ENCODE measurements around the gene TMEM94.
A peak's percentile ranks its signal among the peaks of the same experiment; 100 is the strongest.

The TMEM94 gene

DNA sequence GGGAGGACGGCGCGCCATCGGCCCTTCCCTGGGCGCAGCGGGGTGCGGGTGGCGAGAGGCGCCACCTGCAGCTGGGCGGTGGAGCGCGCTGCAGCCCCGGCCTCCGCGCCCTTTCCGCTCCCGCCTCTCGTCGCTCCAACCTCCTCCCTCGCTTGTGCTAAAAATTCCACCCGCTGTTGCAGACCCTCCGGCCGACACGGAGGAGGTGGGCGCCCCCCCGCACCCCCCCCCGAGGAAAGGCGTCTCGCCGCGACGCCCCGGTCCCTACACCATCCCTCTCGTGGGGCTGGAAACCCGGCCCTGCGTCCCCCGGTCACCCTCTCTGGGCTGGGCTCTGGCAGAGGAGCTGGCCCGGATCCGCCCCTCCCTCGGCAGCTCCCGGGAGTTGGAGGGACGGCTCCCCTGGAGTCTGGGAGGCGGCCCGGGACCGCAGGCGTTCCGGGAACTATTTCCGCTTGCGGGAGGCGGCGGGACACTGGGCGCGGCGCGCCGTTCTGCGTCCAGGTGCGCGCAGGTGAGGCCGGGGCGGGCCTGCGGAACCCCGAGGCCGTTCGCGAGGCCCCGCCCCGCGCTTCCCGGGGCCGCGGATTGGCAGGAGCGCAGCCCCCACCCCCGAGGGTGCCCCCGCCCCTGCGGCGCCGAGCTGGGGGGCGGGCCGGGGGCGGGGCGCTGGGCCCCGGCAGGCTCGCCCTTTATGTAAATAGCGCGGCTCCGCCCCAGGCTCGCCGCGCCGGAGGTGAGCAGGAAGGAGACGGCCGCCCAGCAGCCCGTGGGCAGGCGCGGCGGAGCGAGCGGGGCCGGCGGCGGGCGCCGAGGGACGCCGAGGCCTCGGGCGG is 68.8 kb downstream of the TMEM94 start, which contains the start of gene LLGL2 (continued):
- TF ChIP-seq, protein P1, sequence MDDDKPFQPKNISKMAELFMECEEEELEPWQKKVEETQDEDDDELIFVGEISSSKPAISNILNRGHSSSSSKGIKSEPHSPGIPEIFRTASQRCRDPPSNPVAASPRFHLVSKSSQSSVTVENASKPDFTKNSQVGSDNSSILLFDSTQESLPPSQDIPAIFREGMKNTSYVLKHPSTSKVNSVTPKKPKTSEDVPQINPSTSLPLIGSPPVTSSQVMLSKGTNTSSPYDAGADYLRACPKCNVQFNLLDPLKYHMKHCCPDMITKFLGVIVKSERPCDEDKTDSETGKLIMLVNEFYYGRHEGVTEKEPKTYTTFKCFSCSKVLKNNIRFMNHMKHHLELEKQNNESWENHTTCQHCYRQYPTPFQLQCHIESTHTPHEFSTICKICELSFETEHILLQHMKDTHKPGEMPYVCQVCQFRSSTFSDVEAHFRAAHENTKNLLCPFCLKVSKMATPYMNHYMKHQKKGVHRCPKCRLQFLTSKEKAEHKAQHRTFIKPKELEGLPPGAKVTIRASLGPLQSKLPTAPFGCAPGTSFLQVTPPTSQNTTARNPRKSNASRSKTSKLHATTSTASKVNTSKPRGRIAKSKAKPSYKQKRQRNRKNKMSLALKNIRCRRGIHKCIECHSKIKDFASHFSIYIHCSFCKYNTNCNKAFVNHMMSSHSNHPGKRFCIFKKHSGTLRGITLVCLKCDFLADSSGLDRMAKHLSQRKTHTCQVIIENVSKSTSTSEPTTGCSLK (tag by site-specific recombination; IDR thresholded peaks at IDR 0.05), result no peak
- TF ChIP-seq ZNF518A (tag by site-specific recombination; conservative IDR thresholded peaks at IDR 0.05; ENCODE audit: low read depth) (no peak), FEZF1 (tag by site-specific recombination; IDR thresholded peaks at IDR 0.05) (no peak), ZNF555 (tag by site-specific recombination; conservative IDR thresholded peaks at IDR 0.05) (no peak), ZNF473 (tag by site-specific recombination; IDR thresholded peaks at IDR 0.05) (no peak), GLIS2 (tag by site-specific recombination; IDR thresholded peaks at IDR 0.05) (peak; percentile 94), ZNF214 (tag by site-specific recombination; IDR thresholded peaks at IDR 0.05; ENCODE audit: borderline replicate concordance) (no peak), ZNF280D (tag by site-specific recombination; IDR thresholded peaks at IDR 0.05) (no peak), ZNF248 (tag by site-specific recombination; IDR thresholded peaks at IDR 0.05) (no peak), ZBTB48 (tag by site-specific recombination; IDR thresholded peaks at IDR 0.05) (peak; percentile 70), BCL11A (tag by site-specific recombination; IDR thresholded peaks at IDR 0.05; ENCODE audit: low read depth) (peak; percentile 60; the same call in 1 of the 2 replicates), ZNF138 (tag by site-specific recombination; IDR thresholded peaks at IDR 0.05; ENCODE audit: borderline replicate concordance) (no peak), TSHZ1 (tag by site-specific recombination; IDR thresholded peaks at IDR 0.05; ENCODE audit: borderline replicate concordance) (no peak), ZNF791 (tag by site-specific recombination; IDR thresholded peaks at IDR 0.05) (no peak), MYNN (tag by site-specific recombination; IDR thresholded peaks at IDR 0.05; ENCODE audit: borderline replicate concordance) (no peak)
- TF ChIP-seq, protein P2, sequence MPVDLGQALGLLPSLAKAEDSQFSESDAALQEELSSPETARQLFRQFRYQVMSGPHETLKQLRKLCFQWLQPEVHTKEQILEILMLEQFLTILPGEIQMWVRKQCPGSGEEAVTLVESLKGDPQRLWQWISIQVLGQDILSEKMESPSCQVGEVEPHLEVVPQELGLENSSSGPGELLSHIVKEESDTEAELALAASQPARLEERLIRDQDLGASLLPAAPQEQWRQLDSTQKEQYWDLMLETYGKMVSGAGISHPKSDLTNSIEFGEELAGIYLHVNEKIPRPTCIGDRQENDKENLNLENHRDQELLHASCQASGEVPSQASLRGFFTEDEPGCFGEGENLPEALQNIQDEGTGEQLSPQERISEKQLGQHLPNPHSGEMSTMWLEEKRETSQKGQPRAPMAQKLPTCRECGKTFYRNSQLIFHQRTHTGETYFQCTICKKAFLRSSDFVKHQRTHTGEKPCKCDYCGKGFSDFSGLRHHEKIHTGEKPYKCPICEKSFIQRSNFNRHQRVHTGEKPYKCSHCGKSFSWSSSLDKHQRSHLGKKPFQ (tag by site-specific recombination; IDR thresholded peaks at IDR 0.05), result no peak
- TF ChIP-seq, protein P3, sequence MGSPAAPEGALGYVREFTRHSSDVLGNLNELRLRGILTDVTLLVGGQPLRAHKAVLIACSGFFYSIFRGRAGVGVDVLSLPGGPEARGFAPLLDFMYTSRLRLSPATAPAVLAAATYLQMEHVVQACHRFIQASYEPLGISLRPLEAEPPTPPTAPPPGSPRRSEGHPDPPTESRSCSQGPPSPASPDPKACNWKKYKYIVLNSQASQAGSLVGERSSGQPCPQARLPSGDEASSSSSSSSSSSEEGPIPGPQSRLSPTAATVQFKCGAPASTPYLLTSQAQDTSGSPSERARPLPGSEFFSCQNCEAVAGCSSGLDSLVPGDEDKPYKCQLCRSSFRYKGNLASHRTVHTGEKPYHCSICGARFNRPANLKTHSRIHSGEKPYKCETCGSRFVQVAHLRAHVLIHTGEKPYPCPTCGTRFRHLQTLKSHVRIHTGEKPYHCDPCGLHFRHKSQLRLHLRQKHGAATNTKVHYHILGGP (tag by site-specific recombination; IDR thresholded peaks at IDR 0.05), result no peak
- TF ChIP-seq, protein P4, sequence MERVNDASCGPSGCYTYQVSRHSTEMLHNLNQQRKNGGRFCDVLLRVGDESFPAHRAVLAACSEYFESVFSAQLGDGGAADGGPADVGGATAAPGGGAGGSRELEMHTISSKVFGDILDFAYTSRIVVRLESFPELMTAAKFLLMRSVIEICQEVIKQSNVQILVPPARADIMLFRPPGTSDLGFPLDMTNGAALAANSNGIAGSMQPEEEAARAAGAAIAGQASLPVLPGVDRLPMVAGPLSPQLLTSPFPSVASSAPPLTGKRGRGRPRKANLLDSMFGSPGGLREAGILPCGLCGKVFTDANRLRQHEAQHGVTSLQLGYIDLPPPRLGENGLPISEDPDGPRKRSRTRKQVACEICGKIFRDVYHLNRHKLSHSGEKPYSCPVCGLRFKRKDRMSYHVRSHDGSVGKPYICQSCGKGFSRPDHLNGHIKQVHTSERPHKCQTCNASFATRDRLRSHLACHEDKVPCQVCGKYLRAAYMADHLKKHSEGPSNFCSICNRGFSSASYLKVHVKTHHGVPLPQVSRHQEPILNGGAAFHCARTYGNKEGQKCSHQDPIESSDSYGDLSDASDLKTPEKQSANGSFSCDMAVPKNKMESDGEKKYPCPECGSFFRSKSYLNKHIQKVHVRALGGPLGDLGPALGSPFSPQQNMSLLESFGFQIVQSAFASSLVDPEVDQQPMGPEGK (tag by site-specific recombination; IDR thresholded peaks at IDR 0.05), result peak; percentile 99
